Astrocyte (in vitro differentiated cells and primary cell): ENCODE data around the gene MYOCD. TPM values are rescaled to one million over a fixed set of nuclear protein-coding genes. Genes with fewer than 3 reads are reported as not detected.

Experiments used
- DNase-seq: peaks from one replicate; pipeline ENCODE4 v3.0.0-alpha.2; 2010; ENCODE audit warnings: low read depth
- FAIRE-seq: peaks from 2 replicates; lab custom pipeline; 2011; peaks lifted over from hg19 to GRCh38; lab: Jason Lieb, UNC
- H2AFZ ChIP-seq: 2 replicates; pipeline ENCODE4 v1.6.0; 2012; ENCODE audit warnings: low read depth, low read length, inconsistent platforms
- H3K27ac ChIP-seq: 2 replicates; pipeline ENCODE4 v1.5.1; 2011; ENCODE audit warnings: low read depth, low read length, inconsistent platforms
- H3K27me3 ChIP-seq: 2 replicates; pipeline ENCODE4 v1.6.0; 2011; ENCODE audit warnings: low read length, inconsistent platforms; ENCODE audit not compliant: insufficient read depth
- H3K36me3 ChIP-seq: 2 replicates; pipeline ENCODE4 v1.5.1; 2011; ENCODE audit warnings: low read length, inconsistent platforms; ENCODE audit not compliant: insufficient read depth
- H3K4me1 ChIP-seq: 2 replicates; pipeline ENCODE4 v1.5.1; 2011; ENCODE audit warnings: low read length, inconsistent platforms; ENCODE audit not compliant: insufficient read depth
- H3K4me2 ChIP-seq: 2 replicates; pipeline ENCODE4 v1.6.0; 2012; ENCODE audit warnings: low read length, inconsistent platforms
- H3K4me3 ChIP-seq: 2 replicates; pipeline ENCODE4 v1.5.1; 2011; ENCODE audit warnings: low read depth, mild to moderate bottlenecking, low read length, inconsistent platforms; ENCODE audit not compliant: insufficient read depth
- H3K79me2 ChIP-seq: 2 replicates; pipeline ENCODE4 v1.6.0; 2012; ENCODE audit warnings: mild to moderate bottlenecking, low read length, inconsistent platforms; ENCODE audit not compliant: insufficient read depth
- H3K9ac ChIP-seq: 2 replicates; pipeline ENCODE4 v1.6.0; 2012; ENCODE audit warnings: mild to moderate bottlenecking, low read length, inconsistent platforms
- H3K9me3 ChIP-seq: 2 replicates; pipeline ENCODE4 v1.5.1; 2012; ENCODE audit warnings: low read depth, mild to moderate bottlenecking, low read length, inconsistent platforms; ENCODE audit not compliant: insufficient read depth
- H4K20me1 ChIP-seq: 2 replicates; pipeline ENCODE4 v1.6.0; 2012; ENCODE audit warnings: low read length, inconsistent platforms; ENCODE audit not compliant: insufficient read depth
- H3K27ac Mint-ChIP-seq: one replicate; pipeline ENCODE4 v1.8.0; 2021; ENCODE audit warnings: mild to moderate bottlenecking, mixed read lengths; ENCODE audit not compliant: unreplicated experiment
- H3K27me3 Mint-ChIP-seq: one replicate; pipeline ENCODE4 v1.8.0; 2021; ENCODE audit warnings: low read depth, mixed read lengths; ENCODE audit not compliant: unreplicated experiment
- H3K36me3 Mint-ChIP-seq: one replicate; pipeline ENCODE4 v1.8.0; 2021; ENCODE audit warnings: low read depth, mixed read lengths; ENCODE audit not compliant: unreplicated experiment
- H3K4me1 Mint-ChIP-seq: one replicate; pipeline ENCODE4 v1.8.0; 2021; ENCODE audit warnings: low read depth, mixed read lengths; ENCODE audit not compliant: unreplicated experiment
- H3K4me3 Mint-ChIP-seq: one replicate; pipeline ENCODE4 v1.8.0; 2021; ENCODE audit warnings: mild to moderate bottlenecking, moderate library complexity, mixed read lengths; ENCODE audit not compliant: unreplicated experiment
- H3K9me3 Mint-ChIP-seq: one replicate; pipeline ENCODE4 v1.8.0; 2021; ENCODE audit warnings: mild to moderate bottlenecking, mixed read lengths; ENCODE audit not compliant: unreplicated experiment
- EZH2 ChIP-seq: IDR thresholded peaks from 2 replicates; pipeline ENCODE4 v1.6.1; 2012; ENCODE audit warnings: mild to moderate bottlenecking, low read length, inconsistent platforms; ENCODE audit not compliant: insufficient read depth
- total RNA-seq: library from RNA; stranded (reverse); gene quantifications from 2 replicates; pipeline ENCODE4 v1.2.1, GENCODE V29; 2021
- TF ChIP-seq, protein P1 (sequence below): IDR thresholded peaks from 2 replicates; pipeline ENCODE4 v1.5.1; 2011; ENCODE audit warnings: low read depth, mild to moderate bottlenecking, inconsistent platforms, low read length, moderate library complexity; ENCODE audit not compliant: insufficient read depth

Gene MYOCD
- total RNA-seq, 1 donor from 2014 or later, result 2.8 TPM

DNA sequence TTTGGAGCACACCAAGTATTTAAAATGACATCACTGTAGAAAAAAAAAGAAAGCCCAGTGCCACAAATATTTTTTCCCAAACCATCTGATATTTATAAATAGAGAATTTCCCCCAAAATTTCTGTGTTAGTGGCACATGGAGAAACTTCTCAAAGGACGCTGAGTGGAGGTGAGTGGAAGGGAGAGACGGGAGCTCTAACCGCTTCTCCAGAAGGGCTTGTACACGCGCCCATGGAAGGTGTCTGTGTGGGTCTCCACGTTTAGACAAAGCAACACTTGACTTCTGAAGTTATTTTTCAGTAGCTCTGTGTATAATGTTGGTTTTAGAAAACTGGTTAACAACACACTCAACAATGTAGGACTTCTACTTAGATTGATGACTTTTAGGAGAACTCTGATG is 1.0 kb downstream of the MYOCD start:
- peak overlapping the region; percentile 6 for H3K9ac ChIP-seq
- H2AFZ ChIP-seq, result no peak overlapping the region
- H3K79me2 ChIP-seq, result no peaks in the 10 kb centered on the region
- TF ChIP-seq, protein P1, sequence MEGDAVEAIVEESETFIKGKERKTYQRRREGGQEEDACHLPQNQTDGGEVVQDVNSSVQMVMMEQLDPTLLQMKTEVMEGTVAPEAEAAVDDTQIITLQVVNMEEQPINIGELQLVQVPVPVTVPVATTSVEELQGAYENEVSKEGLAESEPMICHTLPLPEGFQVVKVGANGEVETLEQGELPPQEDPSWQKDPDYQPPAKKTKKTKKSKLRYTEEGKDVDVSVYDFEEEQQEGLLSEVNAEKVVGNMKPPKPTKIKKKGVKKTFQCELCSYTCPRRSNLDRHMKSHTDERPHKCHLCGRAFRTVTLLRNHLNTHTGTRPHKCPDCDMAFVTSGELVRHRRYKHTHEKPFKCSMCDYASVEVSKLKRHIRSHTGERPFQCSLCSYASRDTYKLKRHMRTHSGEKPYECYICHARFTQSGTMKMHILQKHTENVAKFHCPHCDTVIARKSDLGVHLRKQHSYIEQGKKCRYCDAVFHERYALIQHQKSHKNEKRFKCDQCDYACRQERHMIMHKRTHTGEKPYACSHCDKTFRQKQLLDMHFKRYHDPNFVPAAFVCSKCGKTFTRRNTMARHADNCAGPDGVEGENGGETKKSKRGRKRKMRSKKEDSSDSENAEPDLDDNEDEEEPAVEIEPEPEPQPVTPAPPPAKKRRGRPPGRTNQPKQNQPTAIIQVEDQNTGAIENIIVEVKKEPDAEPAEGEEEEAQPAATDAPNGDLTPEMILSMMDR, result no peak
- TF ChIP-seq EZH2, result no peak
- DNase-seq (no peak), FAIRE-seq (no peak)
- no peaks in the 10 kb centered on the region for H3K36me3 ChIP-seq
- Mint-ChIP-seq H3K4me3 (peak overlapping the region; percentile 81), H3K36me3 (no peaks in the 10 kb centered on the region), H3K9me3 (no peaks in the 10 kb centered on the region), H3K4me1 (peaks cover under 1% of the 10 kb centered on the region), H3K27me3 (peaks cover 16% of the 10 kb centered on the region), H3K27ac (no peak overlapping the region)
- no peaks in the 10 kb centered on the region for H4K20me1 ChIP-seq
- peaks cover 13% of the 10 kb centered on the region for H3K27me3 ChIP-seq
- H3K4me3 ChIP-seq, result no peak overlapping the region
- no peaks in the 10 kb centered on the region for H3K9me3 ChIP-seq
- peak overlapping the region; percentile 49 for H3K4me2 ChIP-seq
- H3K4me1 ChIP-seq, result peaks cover 7% of the 10 kb centered on the region
- H3K27ac ChIP-seq, result no peak overlapping the region

DNA sequence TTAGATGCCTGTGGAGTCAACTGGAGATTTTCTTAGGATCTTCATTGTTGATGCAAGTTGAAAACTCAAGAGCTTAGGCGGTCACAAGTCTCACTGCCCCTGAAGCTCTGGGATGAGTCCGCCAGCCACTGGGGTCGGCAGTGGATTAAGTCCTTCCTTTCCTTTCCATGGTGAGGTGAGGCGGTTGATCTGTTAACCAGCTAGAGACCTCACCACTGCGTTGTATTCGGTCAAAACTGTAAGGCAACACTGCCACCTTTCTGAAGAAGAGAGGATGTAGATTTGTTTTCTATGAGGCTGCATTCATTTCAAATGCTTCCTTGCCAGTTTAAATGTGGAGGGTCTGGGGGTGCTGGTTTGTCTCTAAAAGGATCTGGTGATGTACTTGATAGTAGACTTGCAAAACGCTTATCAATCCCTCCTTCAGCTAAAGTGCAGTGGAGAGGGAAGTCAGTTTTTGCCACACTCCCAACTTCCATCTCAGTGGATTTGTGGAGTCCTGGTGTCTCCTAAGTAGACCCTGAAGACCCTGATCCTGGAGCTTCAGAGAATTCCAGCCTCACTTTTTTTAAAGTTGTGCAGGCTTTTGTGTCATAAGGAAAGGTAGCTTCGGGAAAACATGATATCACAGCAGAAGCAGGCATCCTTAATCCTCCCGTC is 1.7 kb downstream of the MYOCD start:
- Histone ChIP-seq H3K36me3 (no peaks in the 10 kb centered on the region), H3K4me3 (no peak overlapping the region), H3K9me3 (no peaks in the 10 kb centered on the region), H4K20me1 (no peaks in the 10 kb centered on the region), H3K27me3 (peaks cover 13% of the 10 kb centered on the region), H3K27ac (no peak overlapping the region), H3K9ac (peak overlapping the region; percentile 6), H3K4me1 (peaks cover 7% of the 10 kb centered on the region), H2AFZ (no peak overlapping the region), H3K4me2 (peak overlapping the region; percentile 49), H3K79me2 (no peaks in the 10 kb centered on the region)
- FAIRE-seq (peak; percentile 96), DNase-seq (peak; percentile 38)
- H3K9me3 Mint-ChIP-seq, result no peaks in the 10 kb centered on the region
- H3K4me1 Mint-ChIP-seq, result peaks cover 6% of the 10 kb centered on the region
- no peak overlapping the region for H3K27ac Mint-ChIP-seq
- H3K4me3 Mint-ChIP-seq, result no peak overlapping the region
- H3K36me3 Mint-ChIP-seq, result no peaks in the 10 kb centered on the region
- TF ChIP-seq EZH2, result no peak
- TF ChIP-seq, protein P1, result peak; percentile 61
- H3K27me3 Mint-ChIP-seq, result peaks cover 14% of the 10 kb centered on the region

DNA sequence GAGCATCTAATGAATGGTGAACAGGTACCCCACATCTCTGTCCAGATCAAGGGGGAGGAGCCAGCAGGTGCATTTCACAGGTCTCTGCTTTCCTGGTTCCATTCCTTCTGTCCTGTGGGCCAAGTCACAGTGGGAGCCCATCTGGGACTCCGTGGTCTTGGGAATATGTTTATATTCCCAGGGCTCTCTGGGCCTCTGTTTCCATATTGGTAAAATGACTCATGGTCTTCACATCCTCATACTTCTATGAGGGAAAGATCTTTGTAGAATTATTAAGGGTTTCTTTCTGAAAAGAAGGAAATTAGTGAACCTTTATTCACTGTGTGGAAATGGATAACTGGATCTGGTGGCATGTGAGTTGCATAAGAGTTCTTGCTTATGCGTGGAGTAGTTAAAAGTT is 6.2 kb downstream of the MYOCD start:
- DNase-seq (no peak), FAIRE-seq (no peak)
- Mint-ChIP-seq H3K4me3 (no peak overlapping the region), H3K9me3 (no peaks in the 10 kb centered on the region), H3K36me3 (no peaks in the 10 kb centered on the region), H3K27ac (no peak overlapping the region), H3K4me1 (peaks cover 6% of the 10 kb centered on the region), H3K27me3 (no peaks in the 10 kb centered on the region)
- Histone ChIP-seq H3K4me1 (no peaks in the 10 kb centered on the region), H3K79me2 (no peaks in the 10 kb centered on the region), H3K36me3 (no peaks in the 10 kb centered on the region), H3K4me2 (no peak overlapping the region), H3K9ac (no peak overlapping the region), H3K4me3 (no peak overlapping the region), H4K20me1 (no peaks in the 10 kb centered on the region), H3K27ac (no peak overlapping the region), H3K27me3 (no peaks in the 10 kb centered on the region), H3K9me3 (no peaks in the 10 kb centered on the region), H2AFZ (no peak overlapping the region)
- TF ChIP-seq EZH2, result no peak
- TF ChIP-seq, protein P1, result no peak
